ENCODE results near the gene GIGYF2.

Gene GIGYF2

DNA sequence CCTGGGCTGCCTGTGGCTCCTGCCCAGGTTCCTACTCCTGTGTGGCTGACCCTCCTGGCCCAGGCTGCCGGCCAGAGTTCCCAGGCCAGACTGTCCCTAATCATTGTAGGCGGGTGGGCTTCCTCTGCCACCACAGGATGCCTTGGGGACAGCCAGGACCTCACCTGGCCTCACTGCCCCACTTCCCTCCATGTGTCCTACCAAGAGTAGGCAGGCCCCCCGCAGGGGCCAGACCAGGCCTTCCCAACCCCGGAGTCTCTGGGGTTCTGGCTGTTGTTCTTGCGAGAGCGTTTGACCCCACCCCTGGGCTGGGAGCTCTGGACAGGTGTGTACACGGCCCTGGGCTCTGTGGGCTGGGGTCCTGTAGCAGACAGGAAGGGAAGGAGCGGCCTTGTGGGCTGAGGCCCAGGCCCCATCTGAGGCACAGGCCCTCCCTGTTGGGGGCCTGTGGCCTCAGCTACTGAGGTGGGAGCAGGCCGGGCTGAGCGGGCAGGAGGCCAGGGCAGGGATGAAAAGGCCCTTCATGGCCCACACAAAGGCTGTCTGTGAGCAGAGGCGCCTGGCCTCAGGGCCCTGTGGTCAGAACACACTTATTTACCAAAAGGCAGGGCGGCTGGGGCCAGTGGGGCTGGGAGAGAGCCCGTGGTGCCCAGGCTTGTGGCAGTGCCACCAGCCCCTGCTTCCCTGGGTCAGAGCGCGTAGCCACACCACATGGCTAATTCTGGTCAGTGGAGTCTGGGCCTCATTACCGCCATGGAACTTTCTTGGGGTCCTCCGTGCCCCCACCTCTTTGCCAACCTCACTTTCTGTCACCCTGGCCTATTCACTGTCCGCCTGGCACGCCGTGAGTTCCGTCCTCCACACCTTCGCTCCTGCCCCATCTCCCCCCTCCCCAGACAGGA, 175.0 kb downstream of the GIGYF2 start (continued):
- TF ChIP-seq, protein P1, sequence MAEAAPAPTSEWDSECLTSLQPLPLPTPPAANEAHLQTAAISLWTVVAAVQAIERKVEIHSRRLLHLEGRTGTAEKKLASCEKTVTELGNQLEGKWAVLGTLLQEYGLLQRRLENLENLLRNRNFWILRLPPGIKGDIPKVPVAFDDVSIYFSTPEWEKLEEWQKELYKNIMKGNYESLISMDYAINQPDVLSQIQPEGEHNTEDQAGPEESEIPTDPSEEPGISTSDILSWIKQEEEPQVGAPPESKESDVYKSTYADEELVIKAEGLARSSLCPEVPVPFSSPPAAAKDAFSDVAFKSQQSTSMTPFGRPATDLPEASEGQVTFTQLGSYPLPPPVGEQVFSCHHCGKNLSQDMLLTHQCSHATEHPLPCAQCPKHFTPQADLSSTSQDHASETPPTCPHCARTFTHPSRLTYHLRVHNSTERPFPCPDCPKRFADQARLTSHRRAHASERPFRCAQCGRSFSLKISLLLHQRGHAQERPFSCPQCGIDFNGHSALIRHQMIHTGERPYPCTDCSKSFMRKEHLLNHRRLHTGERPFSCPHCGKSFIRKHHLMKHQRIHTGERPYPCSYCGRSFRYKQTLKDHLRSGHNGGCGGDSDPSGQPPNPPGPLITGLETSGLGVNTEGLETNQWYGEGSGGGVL (tag by site-specific recombination; IDR thresholded peaks at IDR 0.05) = no peak
- no peak for TF ChIP-seq ZNF792 (tag by site-specific recombination; IDR thresholded peaks at IDR 0.05)
- TF ChIP-seq ZNF174 (tag by site-specific recombination; IDR thresholded peaks at IDR 0.05) = no peak
- TF ChIP-seq KLF10 (tag by site-specific recombination; IDR thresholded peaks at IDR 0.05) = no peak
- no peak for TF ChIP-seq RBAK (tag by site-specific recombination; IDR thresholded peaks at IDR 0.05)
- no peak for TF ChIP-seq ZBTB48 (tag by site-specific recombination; IDR thresholded peaks at IDR 0.05)
- no peak for TF ChIP-seq ZNF785 (tag by site-specific recombination; IDR thresholded peaks at IDR 0.05)
- no peak for TF ChIP-seq ZNF248 (tag by site-specific recombination; IDR thresholded peaks at IDR 0.05)
- no peak for TF ChIP-seq ZNF423 (tag by site-specific recombination; IDR thresholded peaks at IDR 0.05)
- TF ChIP-seq PRDM1 (tag by site-specific recombination; IDR thresholded peaks at IDR 0.05) = no peak
- TF ChIP-seq ZSCAN23 (tag by site-specific recombination; IDR thresholded peaks at IDR 0.05) = no peak
- TF ChIP-seq GLIS1 (tag by site-specific recombination; IDR thresholded peaks at IDR 0.05) = no peak
- no peak for TF ChIP-seq ZNF548 (tag by site-specific recombination; IDR thresholded peaks at IDR 0.05)

GRCh38 chr2:232872826-232873225, 175.7 kb downstream of the GIGYF2 start:
- CTCF ChIA-PET = no interaction called here
- no peaks in the 10 kb centered on the region for H3K9me3 ChIP-seq (ENCODE audit: control insufficient read depth, insufficient read depth, low read depth, low read length)
- peaks cover 0 to 7% of the 10 kb centered on the region in 2 experiments; a peak in 1 of 3 replicates for H3K36me3 ChIP-seq (ENCODE audit: control insufficient read depth in 2 of 2, insufficient read depth in 1 of 2, low read length in 2 of 2)
- H3K4me3 ChIP-seq (ENCODE audit: low read depth, low read length) = no peak overlapping the region
- TF ChIP-seq SCRT1 (tag by site-specific recombination; IDR thresholded peaks at IDR 0.05; ENCODE audit: borderline replicate concordance) (no peak), ZNF280C (tag by site-specific recombination; IDR thresholded peaks at IDR 0.05) (no peak), ZNF138 (tag by site-specific recombination; IDR thresholded peaks at IDR 0.05; ENCODE audit: borderline replicate concordance) (no peak)
- no peak overlapping the region for H3K27ac ChIP-seq (ENCODE audit: extremely low read depth, low read depth, low read length)
- POLR2A ChIA-PET = no interaction called here
- no peaks in the 10 kb centered on the region for H3K4me1 ChIP-seq (ENCODE audit: control insufficient read depth, insufficient read depth, low read length)

GRCh38 chr2:232873292-232873908, 176.3 kb downstream of the GIGYF2 start:
- Histone ChIP-seq H3K9me3 (ENCODE audit: control insufficient read depth, insufficient read depth, low read depth, low read length) (no peaks in the 10 kb centered on the region), H3K27ac (ENCODE audit: extremely low read depth, low read depth, low read length) (no peak overlapping the region), H3K36me3 (ENCODE audit: control insufficient read depth in 2 of 2, insufficient read depth in 1 of 2, low read length in 2 of 2) (peaks cover 0 to 13% of the 10 kb centered on the region in 2 experiments; a peak in 1 of 3 replicates), H3K4me3 (ENCODE audit: low read depth, low read length) (no peak overlapping the region), H3K4me1 (ENCODE audit: control insufficient read depth, insufficient read depth, low read length) (no peaks in the 10 kb centered on the region)
- ChIA-PET POLR2A (no interaction called here), CTCF (no interaction called here)
- TF ChIP-seq ZBTB20 (tag by site-specific recombination; IDR thresholded peaks at IDR 0.05) (no peak), ZFP37 (tag by site-specific recombination; IDR thresholded peaks at IDR 0.05) (no peak), ZNF707 (tag by site-specific recombination; IDR thresholded peaks at IDR 0.05) (no peak), BCL11A (tag by site-specific recombination; IDR thresholded peaks at IDR 0.05; ENCODE audit: low read depth) (no peak), ZBTB1 (tag by site-specific recombination; IDR thresholded peaks at IDR 0.05) (no peak), TSHZ1 (tag by site-specific recombination; IDR thresholded peaks at IDR 0.05; ENCODE audit: borderline replicate concordance) (no peak), ZNF585B (tag by site-specific recombination; IDR thresholded peaks at IDR 0.05) (no peak), ZXDB (tag by site-specific recombination; IDR thresholded peaks at IDR 0.05) (no peak)
- TF ChIP-seq, protein P2, sequence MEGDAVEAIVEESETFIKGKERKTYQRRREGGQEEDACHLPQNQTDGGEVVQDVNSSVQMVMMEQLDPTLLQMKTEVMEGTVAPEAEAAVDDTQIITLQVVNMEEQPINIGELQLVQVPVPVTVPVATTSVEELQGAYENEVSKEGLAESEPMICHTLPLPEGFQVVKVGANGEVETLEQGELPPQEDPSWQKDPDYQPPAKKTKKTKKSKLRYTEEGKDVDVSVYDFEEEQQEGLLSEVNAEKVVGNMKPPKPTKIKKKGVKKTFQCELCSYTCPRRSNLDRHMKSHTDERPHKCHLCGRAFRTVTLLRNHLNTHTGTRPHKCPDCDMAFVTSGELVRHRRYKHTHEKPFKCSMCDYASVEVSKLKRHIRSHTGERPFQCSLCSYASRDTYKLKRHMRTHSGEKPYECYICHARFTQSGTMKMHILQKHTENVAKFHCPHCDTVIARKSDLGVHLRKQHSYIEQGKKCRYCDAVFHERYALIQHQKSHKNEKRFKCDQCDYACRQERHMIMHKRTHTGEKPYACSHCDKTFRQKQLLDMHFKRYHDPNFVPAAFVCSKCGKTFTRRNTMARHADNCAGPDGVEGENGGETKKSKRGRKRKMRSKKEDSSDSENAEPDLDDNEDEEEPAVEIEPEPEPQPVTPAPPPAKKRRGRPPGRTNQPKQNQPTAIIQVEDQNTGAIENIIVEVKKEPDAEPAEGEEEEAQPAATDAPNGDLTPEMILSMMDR (tag by site-specific recombination; IDR thresholded peaks at IDR 0.05) = no peak

All from HEK293 (cell line).